ENCODE measurements around the gene SKA1.

SKA1 gene, protein sequence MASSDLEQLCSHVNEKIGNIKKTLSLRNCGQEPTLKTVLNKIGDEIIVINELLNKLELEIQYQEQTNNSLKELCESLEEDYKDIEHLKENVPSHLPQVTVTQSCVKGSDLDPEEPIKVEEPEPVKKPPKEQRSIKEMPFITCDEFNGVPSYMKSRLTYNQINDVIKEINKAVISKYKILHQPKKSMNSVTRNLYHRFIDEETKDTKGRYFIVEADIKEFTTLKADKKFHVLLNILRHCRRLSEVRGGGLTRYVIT

DNA sequence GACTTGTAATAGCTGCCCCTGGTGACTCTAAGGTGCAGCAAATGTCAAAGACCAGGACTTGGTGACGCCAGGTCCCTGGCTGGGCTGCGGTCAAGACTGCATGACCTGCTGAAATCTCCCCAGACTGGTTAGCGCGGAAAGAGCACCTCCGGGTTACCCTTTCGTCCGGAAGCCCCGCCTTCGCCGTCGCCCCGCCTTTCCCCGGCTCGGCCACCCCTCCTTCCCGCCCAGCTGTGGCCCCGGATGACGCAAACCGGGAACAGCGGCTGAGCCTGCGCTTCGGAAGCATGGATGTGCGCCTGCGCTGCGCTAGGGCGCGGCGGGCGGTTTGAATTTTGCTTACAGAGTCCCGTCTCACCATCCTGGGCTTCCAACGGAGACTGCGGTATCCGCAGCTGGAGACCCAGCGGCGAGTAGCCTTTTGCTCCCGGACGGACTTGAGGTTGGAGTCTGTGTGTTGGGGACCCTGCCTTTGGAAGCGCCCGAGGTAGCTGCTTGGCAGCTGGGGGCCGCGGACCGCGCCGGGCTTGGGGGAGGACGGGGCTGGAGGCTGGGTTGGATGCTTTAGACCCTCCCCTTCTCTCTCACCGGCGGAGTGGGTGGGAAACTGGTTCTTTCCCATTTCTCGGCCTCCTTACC is at the start of gene SKA1:
Gene SKA1 (plus strand): TSS at position 294 of the 639 bp plus-strand sequence. CDS start 785 bp downstream, outside the sequence.
- ChIA-PET CTCF (no interaction called here), POLR2A (interaction anchor here (0.9 to 1.3 kb wide), 3 partner anchors 9 to 155 kb away, joined by 3 to 4 read pairs (median 3); no protein-coding TSS in a partner anchor)
- TF ChIP-seq CTBP1 (IDR thresholded peaks at IDR 0.05; ENCODE audit: borderline replicate concordance) (no peak), TARDBP (IDR thresholded peaks at IDR 0.05) (no peak), SUZ12 (IDR thresholded peaks at IDR 0.05) (no peak), SP1 (IDR thresholded peaks at IDR 0.05) (no peak), FOXM1 (IDR thresholded peaks at IDR 0.05; ENCODE audit: borderline replicate concordance) (no peak), BHLHE40 (IDR thresholded peaks at IDR 0.05; ENCODE audit: borderline replicate concordance) (no peak), ELF4 (IDR thresholded peaks at IDR 0.05) (no peak), ARNT (IDR thresholded peaks at IDR 0.05) (no peak), ZNF384 (IDR thresholded peaks at IDR 0.05) (no peak), LEF1 (IDR thresholded peaks at IDR 0.05; ENCODE audit: borderline replicate concordance) (no peak), L3MBTL2 (conservative IDR thresholded peaks at IDR 0.05) (no peak), HDGF (IDR thresholded peaks at IDR 0.05; ENCODE audit: borderline replicate concordance) (no peak), FOXK2 (IDR thresholded peaks at IDR 0.05) (no peak), NFRKB (IDR thresholded peaks at IDR 0.05) (no peak), FOXA1 (IDR thresholded peaks at IDR 0.05) (no peak)
- TF ChIP-seq, protein P1, sequence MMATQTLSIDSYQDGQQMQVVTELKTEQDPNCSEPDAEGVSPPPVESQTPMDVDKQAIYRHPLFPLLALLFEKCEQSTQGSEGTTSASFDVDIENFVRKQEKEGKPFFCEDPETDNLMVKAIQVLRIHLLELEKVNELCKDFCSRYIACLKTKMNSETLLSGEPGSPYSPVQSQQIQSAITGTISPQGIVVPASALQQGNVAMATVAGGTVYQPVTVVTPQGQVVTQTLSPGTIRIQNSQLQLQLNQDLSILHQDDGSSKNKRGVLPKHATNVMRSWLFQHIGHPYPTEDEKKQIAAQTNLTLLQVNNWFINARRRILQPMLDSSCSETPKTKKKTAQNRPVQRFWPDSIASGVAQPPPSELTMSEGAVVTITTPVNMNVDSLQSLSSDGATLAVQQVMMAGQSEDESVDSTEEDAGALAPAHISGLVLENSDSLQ (IDR thresholded peaks at IDR 0.05) = no peak
- peak; percentile 93 for DNase-seq (ENCODE audit: extremely low spot score)

- CTCF ChIA-PET = no interaction called here
- POLR2A ChIA-PET = no interaction called here
- TF ChIP-seq CTBP1 (IDR thresholded peaks at IDR 0.05; ENCODE audit: borderline replicate concordance) (no peak), SUZ12 (IDR thresholded peaks at IDR 0.05) (no peak), BHLHE40 (IDR thresholded peaks at IDR 0.05; ENCODE audit: borderline replicate concordance) (no peak), ARNT (IDR thresholded peaks at IDR 0.05) (no peak), TARDBP (IDR thresholded peaks at IDR 0.05) (no peak), L3MBTL2 (conservative IDR thresholded peaks at IDR 0.05) (no peak), NFRKB (IDR thresholded peaks at IDR 0.05) (no peak), LEF1 (IDR thresholded peaks at IDR 0.05; ENCODE audit: borderline replicate concordance) (no peak), ELF4 (IDR thresholded peaks at IDR 0.05) (no peak), HDGF (IDR thresholded peaks at IDR 0.05; ENCODE audit: borderline replicate concordance) (no peak), FOXK2 (IDR thresholded peaks at IDR 0.05) (no peak), ZNF384 (IDR thresholded peaks at IDR 0.05) (no peak), FOXA1 (IDR thresholded peaks at IDR 0.05) (no peak), SP1 (IDR thresholded peaks at IDR 0.05) (no peak)
- TF ChIP-seq, protein P1 (IDR thresholded peaks at IDR 0.05) = no peak
- DNase-seq (ENCODE audit: extremely low spot score) = no peak
Measured at GRCh38 chr18:50327983-50328382, 46.9 kb upstream of the SKA1 start.

- DNase-seq (ENCODE audit: extremely low spot score) = no peak
- ChIA-PET POLR2A (no interaction called here), CTCF (no interaction called here)
- TF ChIP-seq SP1 (IDR thresholded peaks at IDR 0.05) (no peak), BHLHE40 (IDR thresholded peaks at IDR 0.05; ENCODE audit: borderline replicate concordance) (no peak), CTBP1 (IDR thresholded peaks at IDR 0.05; ENCODE audit: borderline replicate concordance) (no peak), FOXA1 (IDR thresholded peaks at IDR 0.05) (no peak), LEF1 (IDR thresholded peaks at IDR 0.05; ENCODE audit: borderline replicate concordance) (no peak), L3MBTL2 (conservative IDR thresholded peaks at IDR 0.05) (no peak)
Measured at GRCh38 chr18:50330176-50330575, 44.7 kb upstream of the SKA1 start.

DNA sequence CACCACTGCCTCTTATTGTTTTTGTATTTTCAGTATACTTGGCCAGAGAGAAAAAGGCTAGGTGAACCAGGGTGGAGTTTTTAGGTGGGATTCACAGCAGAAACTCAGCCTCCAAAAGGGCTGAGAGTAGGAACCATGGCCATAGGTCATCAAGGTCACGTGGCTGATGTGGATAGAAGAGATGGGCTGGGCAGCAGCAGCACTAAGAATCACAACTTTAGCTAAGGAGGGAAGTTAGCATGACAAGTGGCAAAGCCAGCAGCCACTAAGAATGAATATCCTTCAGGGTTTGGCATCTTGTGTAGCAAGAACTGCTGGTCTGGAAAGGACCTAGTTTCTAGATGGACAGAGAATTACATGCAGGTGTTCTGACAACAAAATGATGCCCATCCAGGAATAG is 43.2 kb upstream of the SKA1 start:
- TF ChIP-seq SP1 (IDR thresholded peaks at IDR 0.05) (no peak), SUZ12 (IDR thresholded peaks at IDR 0.05) (no peak), ARNT (IDR thresholded peaks at IDR 0.05) (no peak), CTBP1 (IDR thresholded peaks at IDR 0.05; ENCODE audit: borderline replicate concordance) (no peak), ELF4 (IDR thresholded peaks at IDR 0.05) (no peak), BHLHE40 (IDR thresholded peaks at IDR 0.05; ENCODE audit: borderline replicate concordance) (no peak), FOXK2 (IDR thresholded peaks at IDR 0.05) (no peak), NFRKB (IDR thresholded peaks at IDR 0.05) (no peak), LEF1 (IDR thresholded peaks at IDR 0.05; ENCODE audit: borderline replicate concordance) (no peak)
- TF ChIP-seq, protein P1 (IDR thresholded peaks at IDR 0.05) = no peak
- no peak for DNase-seq (ENCODE audit: extremely low spot score)
- CTCF ChIA-PET = no interaction called here
- POLR2A ChIA-PET = no interaction called here

DNA sequence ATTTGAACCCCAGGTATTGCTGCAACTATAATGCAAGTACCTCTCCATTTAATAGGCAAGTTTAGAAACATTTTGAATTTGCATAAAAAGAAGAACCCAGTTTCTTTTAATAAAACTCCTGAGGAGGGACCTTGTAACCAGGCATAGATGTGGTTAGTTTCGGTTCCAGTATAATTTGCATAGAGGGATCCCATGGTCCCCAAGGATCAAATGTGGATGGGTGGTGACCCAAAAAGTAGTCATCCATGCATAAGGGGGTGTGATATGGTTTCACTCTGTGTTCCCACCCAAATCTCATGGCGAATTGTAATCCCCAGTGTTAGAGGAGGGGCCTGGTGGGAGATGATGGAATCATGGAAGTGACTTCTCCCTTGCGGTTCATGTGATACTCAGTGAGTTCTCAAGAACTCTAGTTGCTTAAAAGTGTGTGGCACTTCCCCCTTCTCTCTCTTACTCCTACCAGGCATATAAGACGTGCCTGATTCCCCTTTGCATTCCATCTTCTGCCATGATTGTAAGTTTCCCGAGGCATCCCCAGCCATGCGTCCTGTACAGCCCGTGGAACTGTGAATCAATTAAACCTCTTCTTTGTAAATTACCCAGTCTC is 40.2 kb upstream of the SKA1 start:
- ChIA-PET POLR2A (no interaction called here), CTCF (no interaction called here)
- DNase-seq (ENCODE audit: extremely low spot score) = no peak
- TF ChIP-seq L3MBTL2 (conservative IDR thresholded peaks at IDR 0.05) (no peak), FOXM1 (IDR thresholded peaks at IDR 0.05; ENCODE audit: borderline replicate concordance) (no peak), SUZ12 (IDR thresholded peaks at IDR 0.05) (no peak), FOXK2 (IDR thresholded peaks at IDR 0.05) (no peak), CTBP1 (IDR thresholded peaks at IDR 0.05; ENCODE audit: borderline replicate concordance) (no peak), NFRKB (IDR thresholded peaks at IDR 0.05) (no peak), TARDBP (IDR thresholded peaks at IDR 0.05) (no peak), SP1 (IDR thresholded peaks at IDR 0.05) (no peak), HDGF (IDR thresholded peaks at IDR 0.05; ENCODE audit: borderline replicate concordance) (no peak), ELF4 (IDR thresholded peaks at IDR 0.05) (no peak), LEF1 (IDR thresholded peaks at IDR 0.05; ENCODE audit: borderline replicate concordance) (no peak), ARNT (IDR thresholded peaks at IDR 0.05) (no peak), FOXA1 (IDR thresholded peaks at IDR 0.05) (no peak), BHLHE40 (IDR thresholded peaks at IDR 0.05; ENCODE audit: borderline replicate concordance) (no peak), ZNF384 (IDR thresholded peaks at IDR 0.05) (no peak)
- TF ChIP-seq, protein P1 (IDR thresholded peaks at IDR 0.05) = no peak
